ENCODE measurements around the gene RAP1GAP2. TPM values are rescaled to one million over a fixed set of nuclear protein-coding genes. Genes with fewer than 3 reads are reported as not detected.

Gene RAP1GAP2
- total RNA-seq, 1 donor from 2014 or later: 22.6 TPM

DNA sequence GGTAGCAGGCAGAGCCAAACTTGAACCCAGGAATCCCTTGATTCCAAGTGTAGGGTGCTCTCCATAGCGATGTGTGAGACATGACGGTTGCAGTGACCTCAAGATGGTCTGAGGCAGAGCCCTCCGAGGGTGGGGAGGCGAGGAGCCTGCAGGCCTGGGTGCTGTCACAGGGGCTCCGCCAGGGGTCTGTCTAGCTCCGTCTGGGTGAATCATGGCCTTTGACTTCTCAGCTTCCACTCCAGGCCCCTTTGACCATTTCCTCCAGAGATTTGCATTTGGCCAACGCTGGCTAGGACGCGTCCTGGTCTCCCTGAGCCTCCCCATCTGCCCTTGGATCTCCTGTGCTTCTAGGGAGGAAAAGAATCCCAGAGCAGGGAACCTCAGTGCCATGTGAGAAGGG lies 104.6 kb downstream of the RAP1GAP2 start:
- Histone ChIP-seq H3K36me3 (no peaks in the 10 kb centered on the region), H3K4me1 (no peaks in the 10 kb centered on the region), H3K27me3 (no peaks in the 10 kb centered on the region), H3K4me3 (no peak overlapping the region), H3K9me3 (no peaks in the 10 kb centered on the region), H3K27ac (no peak overlapping the region)
- intact Hi-C loops (cut with DNase I): no loop called here
- no peak for DNase-seq (ENCODE audit: extremely low spot score in 2 of 2)
- no peak for TF ChIP-seq POLR2A (IDR thresholded peaks at IDR 0.05)
- no peak for TF ChIP-seq POLR2AphosphoS5 (IDR thresholded peaks at IDR 0.05; ENCODE audit: insufficient read depth in 1 of 2, low read depth in 1 of 2)
- TF ChIP-seq, protein P1, sequence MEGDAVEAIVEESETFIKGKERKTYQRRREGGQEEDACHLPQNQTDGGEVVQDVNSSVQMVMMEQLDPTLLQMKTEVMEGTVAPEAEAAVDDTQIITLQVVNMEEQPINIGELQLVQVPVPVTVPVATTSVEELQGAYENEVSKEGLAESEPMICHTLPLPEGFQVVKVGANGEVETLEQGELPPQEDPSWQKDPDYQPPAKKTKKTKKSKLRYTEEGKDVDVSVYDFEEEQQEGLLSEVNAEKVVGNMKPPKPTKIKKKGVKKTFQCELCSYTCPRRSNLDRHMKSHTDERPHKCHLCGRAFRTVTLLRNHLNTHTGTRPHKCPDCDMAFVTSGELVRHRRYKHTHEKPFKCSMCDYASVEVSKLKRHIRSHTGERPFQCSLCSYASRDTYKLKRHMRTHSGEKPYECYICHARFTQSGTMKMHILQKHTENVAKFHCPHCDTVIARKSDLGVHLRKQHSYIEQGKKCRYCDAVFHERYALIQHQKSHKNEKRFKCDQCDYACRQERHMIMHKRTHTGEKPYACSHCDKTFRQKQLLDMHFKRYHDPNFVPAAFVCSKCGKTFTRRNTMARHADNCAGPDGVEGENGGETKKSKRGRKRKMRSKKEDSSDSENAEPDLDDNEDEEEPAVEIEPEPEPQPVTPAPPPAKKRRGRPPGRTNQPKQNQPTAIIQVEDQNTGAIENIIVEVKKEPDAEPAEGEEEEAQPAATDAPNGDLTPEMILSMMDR (IDR thresholded peaks at IDR 0.05): no peak

DNA sequence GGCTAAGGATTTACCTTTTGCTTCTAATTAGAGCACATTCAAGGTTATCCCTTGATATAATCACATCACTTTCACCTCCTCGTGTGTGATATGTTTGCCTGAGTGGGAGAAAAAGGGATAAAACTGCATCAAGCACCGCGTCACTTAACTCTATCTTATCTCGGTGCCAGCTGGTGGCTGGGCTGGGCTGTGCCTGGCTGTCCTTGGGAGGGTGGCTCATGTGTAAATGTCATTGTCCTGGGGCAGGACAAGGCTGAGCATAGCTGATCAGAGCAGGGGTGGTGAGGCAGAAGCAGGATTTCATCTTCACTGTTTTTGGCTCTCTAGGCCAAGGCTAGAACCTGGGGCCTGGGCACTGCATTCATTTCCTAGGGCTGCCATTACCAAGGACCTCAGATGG lies 105.3 kb downstream of the RAP1GAP2 start:
- H3K4me1 ChIP-seq: no peaks in the 10 kb centered on the region
- no peaks in the 10 kb centered on the region for H3K9me3 ChIP-seq
- no peaks in the 10 kb centered on the region for H3K27me3 ChIP-seq
- H3K27ac ChIP-seq: no peak overlapping the region
- no peak overlapping the region for H3K4me3 ChIP-seq
- no peak for TF ChIP-seq POLR2A (IDR thresholded peaks at IDR 0.05)
- TF ChIP-seq, protein P1 (IDR thresholded peaks at IDR 0.05): no peak
- no peak for TF ChIP-seq POLR2AphosphoS5 (IDR thresholded peaks at IDR 0.05; ENCODE audit: insufficient read depth in 1 of 2, low read depth in 1 of 2)
- no peaks in the 10 kb centered on the region for H3K36me3 ChIP-seq
- DNase-seq (ENCODE audit: extremely low spot score in 2 of 2): no peak
- intact Hi-C loops (cut with DNase I): no loop called here

DNA sequence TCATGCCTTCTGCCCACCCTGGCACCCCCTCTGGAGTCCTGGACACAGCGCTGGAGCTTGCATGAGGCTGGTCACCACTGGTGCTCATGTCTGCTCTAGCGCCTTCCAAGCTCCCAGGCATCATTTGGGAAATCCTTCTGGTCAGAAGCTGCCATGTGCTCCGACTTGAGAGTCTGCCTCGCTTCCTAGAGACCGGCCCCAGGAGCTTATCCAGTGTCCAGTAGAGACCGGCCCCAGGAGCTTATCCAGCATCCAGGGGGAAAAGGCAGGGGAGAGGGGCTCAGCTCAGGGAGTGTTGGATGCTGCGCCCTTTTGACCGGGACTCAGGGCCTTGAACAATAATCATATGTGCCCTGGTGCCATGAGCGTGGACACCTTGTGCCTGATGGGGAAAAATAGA lies 106.3 kb downstream of the RAP1GAP2 start:
- Histone ChIP-seq H3K9me3 (no peaks in the 10 kb centered on the region), H3K36me3 (no peaks in the 10 kb centered on the region), H3K4me1 (no peaks in the 10 kb centered on the region), H3K27ac (no peak overlapping the region), H3K27me3 (no peaks in the 10 kb centered on the region), H3K4me3 (no peak overlapping the region)
- no peak for DNase-seq (ENCODE audit: extremely low spot score in 2 of 2)
- intact Hi-C loops (cut with DNase I): no loop called here
- TF ChIP-seq POLR2A (IDR thresholded peaks at IDR 0.05) (no peak), POLR2AphosphoS5 (IDR thresholded peaks at IDR 0.05; ENCODE audit: insufficient read depth in 1 of 2, low read depth in 1 of 2) (no peak)
- TF ChIP-seq, protein P1 (IDR thresholded peaks at IDR 0.05): no peak

DNA sequence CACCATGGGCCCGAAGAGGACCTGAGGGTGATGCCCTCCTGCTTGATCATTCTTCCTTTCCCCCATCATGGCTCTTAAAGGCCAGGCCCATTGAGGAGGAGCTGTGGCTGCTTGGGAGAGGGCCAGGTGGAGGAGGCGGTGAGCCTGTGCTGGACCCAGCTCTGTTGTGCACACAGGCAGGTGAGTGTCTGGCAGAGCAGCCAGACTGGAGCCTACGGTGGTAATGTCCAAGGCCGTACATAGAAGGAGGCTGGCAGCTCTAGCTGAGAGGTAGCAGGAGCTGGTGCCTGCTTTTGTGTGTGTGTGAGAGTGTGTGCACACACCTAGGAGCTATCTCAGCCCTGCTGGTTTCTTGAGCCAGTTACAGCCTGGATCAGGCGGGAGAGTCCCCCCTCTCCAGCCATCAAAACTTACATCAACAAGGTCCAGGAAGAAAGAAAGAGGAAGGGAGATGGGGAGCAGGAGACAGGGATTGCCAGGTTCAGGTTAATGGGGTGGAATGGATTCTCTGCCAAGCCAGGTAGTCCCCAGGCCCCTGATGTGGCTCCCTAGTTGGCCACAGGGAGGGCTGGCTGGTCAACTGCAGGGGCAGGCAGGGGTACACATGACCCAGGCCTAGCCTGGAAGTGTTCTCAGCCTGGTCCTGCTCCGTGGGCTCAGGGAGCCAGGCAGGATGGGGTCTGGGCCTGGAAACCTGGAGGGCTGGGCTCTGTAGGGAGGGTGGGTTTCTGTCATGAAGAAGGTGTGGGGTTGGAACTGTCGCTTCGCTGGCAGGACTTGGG lies 107.1 kb downstream of the RAP1GAP2 start:
- DNase-seq (ENCODE audit: extremely low spot score in 2 of 2): no peak
- no peaks in the 10 kb centered on the region for H3K27me3 ChIP-seq
- no peak for TF ChIP-seq POLR2AphosphoS5 (IDR thresholded peaks at IDR 0.05; ENCODE audit: insufficient read depth in 1 of 2, low read depth in 1 of 2)
- TF ChIP-seq POLR2A (IDR thresholded peaks at IDR 0.05): no peak
- TF ChIP-seq, protein P1 (IDR thresholded peaks at IDR 0.05): no peak
- no peaks in the 10 kb centered on the region for H3K4me1 ChIP-seq
- no peak overlapping the region for H3K4me3 ChIP-seq
- H3K9me3 ChIP-seq: no peaks in the 10 kb centered on the region
- intact Hi-C loops (cut with DNase I): no loop called here
- H3K36me3 ChIP-seq: no peaks in the 10 kb centered on the region
- H3K27ac ChIP-seq: no peak overlapping the region

DNA sequence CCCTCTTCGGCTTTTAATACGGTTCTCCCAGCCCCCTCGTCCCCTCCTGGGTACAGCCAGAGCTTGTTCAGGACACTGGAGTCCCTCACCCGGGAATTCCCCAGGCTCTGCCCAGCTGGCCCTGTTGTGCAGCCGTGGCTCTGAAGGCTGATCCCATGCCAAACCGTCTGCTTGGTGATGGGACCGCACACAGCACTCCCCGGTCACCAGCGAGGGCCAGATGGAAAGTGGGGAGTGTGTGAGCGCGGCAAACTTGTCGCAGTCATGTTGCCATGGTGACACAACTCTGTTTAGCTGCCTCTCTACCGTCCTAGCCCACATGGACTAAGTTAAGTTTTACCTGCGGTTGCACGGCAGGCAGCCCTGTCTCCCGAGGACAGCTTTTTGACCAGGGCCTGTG lies 107.9 kb downstream of the RAP1GAP2 start:
- no peaks in the 10 kb centered on the region for H3K4me1 ChIP-seq
- H3K9me3 ChIP-seq: no peaks in the 10 kb centered on the region
- no peaks in the 10 kb centered on the region for H3K27me3 ChIP-seq
- DNase-seq (ENCODE audit: extremely low spot score in 2 of 2): no peak
- intact Hi-C loops (cut with DNase I): no loop called here
- no peak overlapping the region for H3K27ac ChIP-seq
- H3K36me3 ChIP-seq: no peaks in the 10 kb centered on the region
- TF ChIP-seq POLR2AphosphoS5 (IDR thresholded peaks at IDR 0.05; ENCODE audit: insufficient read depth in 1 of 2, low read depth in 1 of 2) (no peak), POLR2A (IDR thresholded peaks at IDR 0.05) (no peak)
- TF ChIP-seq, protein P1 (IDR thresholded peaks at IDR 0.05): no peak
- no peak overlapping the region for H3K4me3 ChIP-seq
